SK-N-SH treated with all-trans-retinoic acid at 6 μM for 48 hours (cell line): ENCODE results near the gene ABR.
"Not testable (repeated sequence)": the region's sequence is repeated elsewhere in the genome, so short reads cannot be mapped to it uniquely, and the experiment has no call there.

Experiments
- ATAC-seq: fragments of 200-7000 bp; cut with Tn5 transposase; 3 replicates; pipeline ENCODE4 v1.9.1; 2020; ENCODE audit warnings: mild to moderate bottlenecking, moderate library complexity
- ARNTL ChIP-seq: fragments of 450-650 bp; formaldehyde crosslinking; IDR thresholded peaks from 2 replicates; pipeline ENCODE4 v1.5.0; 2020; ENCODE audit warnings: low read depth, mild to moderate bottlenecking, moderate library complexity, borderline replicate concordance
- BACH2 ChIP-seq: fragments of 250-450 bp; sonication (Bioruptor Pico); IDR thresholded peaks from 2 replicates; pipeline ENCODE4 v1.9.0; 2021; ENCODE audit warnings: mild to moderate bottlenecking, borderline replicate concordance
- CREB5 ChIP-seq: fragments of 250-450 bp; sonication (Bioruptor Pico); IDR thresholded peaks from 2 replicates; pipeline ENCODE4 v1.5.1; 2020; ENCODE audit warnings: low read depth, mild to moderate bottlenecking, moderate library complexity
- CSDC2 ChIP-seq: fragments of 250-450 bp; sonication (Bioruptor Pico); IDR thresholded peaks from 2 replicates; pipeline ENCODE4 v1.5.0; 2020; ENCODE audit warnings: mild to moderate bottlenecking, moderate library complexity
- CSRNP3 ChIP-seq: fragments of 250-450 bp; sonication (Bioruptor Pico); IDR thresholded peaks from 2 replicates; pipeline ENCODE4 v1.5.1; 2021; ENCODE audit warnings: mild to moderate bottlenecking, moderate library complexity
- ESRRG ChIP-seq: fragments of 250-450 bp; sonication (Bioruptor Pico); IDR thresholded peaks from 2 replicates; pipeline ENCODE4 v1.6.1; 2021; ENCODE audit warnings: mild to moderate bottlenecking
- GLIS3 ChIP-seq: fragments of 250-450 bp; sonication (Bioruptor Pico); IDR thresholded peaks from 2 replicates; pipeline ENCODE4 v1.5.0; 2020; ENCODE audit warnings: mild to moderate bottlenecking, moderate library complexity
- ISL1 ChIP-seq: fragments of 250-450 bp; sonication (Bioruptor Pico); IDR thresholded peaks from 2 replicates; pipeline ENCODE4 v2.1.2; 2022; ENCODE audit warnings: mild to moderate bottlenecking, moderate library complexity
- OSR1 ChIP-seq: fragments of 250-450 bp; sonication (Bioruptor Pico); IDR thresholded peaks from 2 replicates; pipeline ENCODE4 v1.8.0; 2022; ENCODE audit warnings: moderate library complexity, mild to moderate bottlenecking, inconsistent platforms
- PATZ1 ChIP-seq: fragments of 250-450 bp; sonication (Bioruptor Pico); IDR thresholded peaks from 2 replicates; pipeline ENCODE4 v1.8.0; 2020; ENCODE audit warnings: mild to moderate bottlenecking, moderate library complexity, borderline replicate concordance
- POU6F1 ChIP-seq: fragments of 250-450 bp; sonication (Bioruptor Pico); IDR thresholded peaks from 2 replicates; pipeline ENCODE4 v1.8.0; 2021; ENCODE audit warnings: low read depth, mild to moderate bottlenecking, moderate library complexity, borderline replicate concordance
- PPARA ChIP-seq: fragments of 250-450 bp; sonication (Bioruptor Pico); IDR thresholded peaks from 2 replicates; pipeline ENCODE4 v1.5.0; 2020; ENCODE audit warnings: mild to moderate bottlenecking, borderline replicate concordance
- RARB ChIP-seq: fragments of 250-450 bp; sonication (Bioruptor Pico); IDR thresholded peaks from 2 replicates; pipeline ENCODE4 v1.8.0; 2021; ENCODE audit warnings: mild to moderate bottlenecking, moderate library complexity
- SNAI2 ChIP-seq: fragments of 250-450 bp; sonication (Bioruptor Pico); IDR thresholded peaks from 2 replicates; pipeline ENCODE4 v1.5.0; 2020; ENCODE audit warnings: mild to moderate bottlenecking, moderate library complexity
- TCF4 ChIP-seq: fragments of 250-450 bp; sonication (Bioruptor Pico); IDR thresholded peaks from 2 replicates; pipeline ENCODE4 v1.8.0; 2021; ENCODE audit warnings: mild to moderate bottlenecking, moderate library complexity, borderline replicate concordance
- TOX ChIP-seq: fragments of 250-450 bp; sonication (Bioruptor Pico); IDR thresholded peaks from 2 replicates; pipeline ENCODE4 v1.8.0; 2021; ENCODE audit warnings: mild to moderate bottlenecking, moderate library complexity, borderline replicate concordance
- TSHZ2 ChIP-seq: fragments of 250-450 bp; sonication (Bioruptor Pico); IDR thresholded peaks from 2 replicates; pipeline ENCODE4 v1.5.0; 2020; ENCODE audit warnings: mild to moderate bottlenecking, moderate library complexity
- ZC3H10 ChIP-seq: fragments of 250-450 bp; sonication (Bioruptor Pico); IDR thresholded peaks from 2 replicates; pipeline ENCODE4 v1.5.1; 2021; ENCODE audit warnings: mild to moderate bottlenecking, moderate library complexity
- ZFP3 ChIP-seq: fragments of 250-450 bp; sonication (Bioruptor Pico); IDR thresholded peaks from 2 replicates; pipeline ENCODE4 v1.5.0; 2020; ENCODE audit warnings: mild to moderate bottlenecking, moderate library complexity
- ZFP30 ChIP-seq: fragments of 450-650 bp; formaldehyde crosslinking; IDR thresholded peaks from 2 replicates; pipeline ENCODE4 v1.5.0; 2022; ENCODE audit warnings: mild to moderate bottlenecking, moderate library complexity
- ZNF565 ChIP-seq: fragments of 450-650 bp; formaldehyde crosslinking; conservative IDR thresholded peaks from 2 replicates; pipeline ENCODE4 v1.5.0; 2020; ENCODE audit warnings: low read depth, mild to moderate bottlenecking, moderate library complexity
- ZNF70 ChIP-seq: fragments of 450-650 bp; formaldehyde crosslinking; IDR thresholded peaks from 2 replicates; pipeline ENCODE4 v1.5.0; 2020; ENCODE audit warnings: mild to moderate bottlenecking, moderate library complexity
- ZNF8 ChIP-seq: fragments of 450-650 bp; formaldehyde crosslinking; IDR thresholded peaks from 2 replicates; pipeline ENCODE4 v1.5.0; 2020; ENCODE audit warnings: mild to moderate bottlenecking, moderate library complexity

The ABR gene

GRCh38 chr17:1134634-1135324 lies 45.0 kb downstream of the ABR start:
- no peak for ATAC-seq
- no peak for TF ChIP-seq ZNF565
- no peak for TF ChIP-seq ESRRG (CRISPR knock-in tag)
- TF ChIP-seq CSRNP3 (CRISPR knock-in tag) = no peak
- TF ChIP-seq ZNF8 (CRISPR knock-in tag) = no peak
- no peak for TF ChIP-seq ZNF70 (CRISPR knock-in tag)
- TF ChIP-seq ARNTL (CRISPR knock-in tag) = no peak
- TF ChIP-seq ZFP30 = no peak
- TF ChIP-seq CREB5 (CRISPR knock-in tag) = no peak
- TF ChIP-seq GLIS3 (CRISPR knock-in tag) = no peak
- no peak for TF ChIP-seq SNAI2 (CRISPR knock-in tag)
- TF ChIP-seq ZC3H10 (CRISPR knock-in tag) = no peak
- no peak for TF ChIP-seq ISL1
- no peak for TF ChIP-seq POU6F1 (CRISPR knock-in tag)
- TF ChIP-seq PPARA (CRISPR knock-in tag) = no peak
- TF ChIP-seq TSHZ2 (CRISPR knock-in tag) = no peak
- no peak for TF ChIP-seq RARB
- no peak for TF ChIP-seq BACH2 (CRISPR knock-in tag)
- no peak for TF ChIP-seq PATZ1 (CRISPR knock-in tag)

GRCh38 chr17:1130191-1130590 lies 49.6 kb downstream of the ABR start:
- no peak for TF ChIP-seq ZC3H10 (CRISPR knock-in tag)
- ATAC-seq = no peak

GRCh38 chr17:1128463-1128862 lies 51.3 kb downstream of the ABR start:
- ATAC-seq = not testable (repeated sequence)

GRCh38 chr17:1126801-1127550 lies 52.8 kb downstream of the ABR start:
- ATAC-seq = no peak
- no peak for TF ChIP-seq ZNF565
- TF ChIP-seq POU6F1 (CRISPR knock-in tag) = no peak
- no peak for TF ChIP-seq RARB
- no peak for TF ChIP-seq OSR1 (CRISPR knock-in tag)
- no peak for TF ChIP-seq TCF4
- no peak for TF ChIP-seq TOX (CRISPR knock-in tag)
- no peak for TF ChIP-seq ISL1
- TF ChIP-seq CSRNP3 (CRISPR knock-in tag) = no peak
- TF ChIP-seq ZFP3 (CRISPR knock-in tag) = no peak
- no peak for TF ChIP-seq ESRRG (CRISPR knock-in tag)
- no peak for TF ChIP-seq GLIS3 (CRISPR knock-in tag)
- TF ChIP-seq CSDC2 (CRISPR knock-in tag) = no peak
- TF ChIP-seq ZNF70 (CRISPR knock-in tag) = no peak
